Activated CD4-positive, alpha-beta T cell treated with anti-CD3 and anti-CD28 coated beads for 24 hours (primary cell): Measurements from ENCODE around the gene ELK4.

Experiments
- DNase-seq, 2 donors: peaks; one replicate each; pipeline ENCODE4 v3.0.0-alpha.2; 2020; ENCODE audit warnings: low read depth in 2 of 2

The ELK4 gene, protein sequence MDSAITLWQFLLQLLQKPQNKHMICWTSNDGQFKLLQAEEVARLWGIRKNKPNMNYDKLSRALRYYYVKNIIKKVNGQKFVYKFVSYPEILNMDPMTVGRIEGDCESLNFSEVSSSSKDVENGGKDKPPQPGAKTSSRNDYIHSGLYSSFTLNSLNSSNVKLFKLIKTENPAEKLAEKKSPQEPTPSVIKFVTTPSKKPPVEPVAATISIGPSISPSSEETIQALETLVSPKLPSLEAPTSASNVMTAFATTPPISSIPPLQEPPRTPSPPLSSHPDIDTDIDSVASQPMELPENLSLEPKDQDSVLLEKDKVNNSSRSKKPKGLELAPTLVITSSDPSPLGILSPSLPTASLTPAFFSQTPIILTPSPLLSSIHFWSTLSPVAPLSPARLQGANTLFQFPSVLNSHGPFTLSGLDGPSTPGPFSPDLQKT

DNA sequence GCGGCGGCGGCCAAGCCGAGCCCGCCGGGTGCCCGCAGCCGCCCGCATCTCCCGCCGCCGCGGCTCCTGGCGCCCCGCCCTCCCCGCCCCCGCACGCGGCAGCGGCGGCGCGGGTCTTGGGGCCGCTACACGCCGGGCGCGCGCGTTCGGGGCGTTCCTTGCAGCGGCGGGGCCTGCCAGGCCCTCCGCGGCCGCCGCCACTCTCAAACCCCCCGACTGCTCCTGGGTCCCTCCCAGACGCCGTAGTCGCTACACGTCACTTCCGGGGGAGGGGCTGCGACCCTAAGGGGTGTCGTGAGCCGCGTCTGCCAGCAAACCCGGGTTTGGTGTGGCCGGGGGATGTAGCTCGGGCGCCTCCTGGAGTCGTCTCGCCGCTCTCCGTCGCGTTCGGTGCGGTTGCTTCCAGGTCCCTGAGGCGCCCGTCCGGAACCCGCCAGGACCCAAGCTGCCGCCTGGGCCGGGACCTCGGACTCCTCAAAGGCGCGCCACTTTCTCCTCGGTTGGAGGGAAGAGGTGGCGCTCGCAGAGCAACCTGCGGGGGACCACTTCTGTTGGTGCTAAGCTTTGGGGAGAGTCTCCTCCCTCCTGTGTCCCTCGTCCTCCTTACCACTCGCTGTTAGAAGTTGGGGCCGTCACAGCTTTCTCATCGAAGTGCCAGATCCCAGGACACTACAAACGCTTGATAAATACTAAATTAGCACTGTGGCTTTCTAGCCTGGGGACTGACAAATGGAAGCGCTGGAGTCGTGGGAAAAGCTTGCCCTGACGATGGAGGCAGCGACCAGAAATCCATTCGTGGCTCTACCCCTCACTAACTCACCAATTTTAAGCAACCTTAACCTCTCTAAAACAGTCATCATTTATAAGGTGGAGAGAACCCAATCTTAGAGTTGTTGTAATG is at the start of gene ELK4:
Gene ELK4 (minus strand): TSS at position 244 of the 901 bp plus-strand sequence. CDS start 8,129 bp downstream, outside the sequence.
- DNase-seq = peak; percentile 99

GRCh38 chr1:205681364-205681763 is 49.6 kb upstream of the ELK4 start:
- no peak for DNase-seq

DNA sequence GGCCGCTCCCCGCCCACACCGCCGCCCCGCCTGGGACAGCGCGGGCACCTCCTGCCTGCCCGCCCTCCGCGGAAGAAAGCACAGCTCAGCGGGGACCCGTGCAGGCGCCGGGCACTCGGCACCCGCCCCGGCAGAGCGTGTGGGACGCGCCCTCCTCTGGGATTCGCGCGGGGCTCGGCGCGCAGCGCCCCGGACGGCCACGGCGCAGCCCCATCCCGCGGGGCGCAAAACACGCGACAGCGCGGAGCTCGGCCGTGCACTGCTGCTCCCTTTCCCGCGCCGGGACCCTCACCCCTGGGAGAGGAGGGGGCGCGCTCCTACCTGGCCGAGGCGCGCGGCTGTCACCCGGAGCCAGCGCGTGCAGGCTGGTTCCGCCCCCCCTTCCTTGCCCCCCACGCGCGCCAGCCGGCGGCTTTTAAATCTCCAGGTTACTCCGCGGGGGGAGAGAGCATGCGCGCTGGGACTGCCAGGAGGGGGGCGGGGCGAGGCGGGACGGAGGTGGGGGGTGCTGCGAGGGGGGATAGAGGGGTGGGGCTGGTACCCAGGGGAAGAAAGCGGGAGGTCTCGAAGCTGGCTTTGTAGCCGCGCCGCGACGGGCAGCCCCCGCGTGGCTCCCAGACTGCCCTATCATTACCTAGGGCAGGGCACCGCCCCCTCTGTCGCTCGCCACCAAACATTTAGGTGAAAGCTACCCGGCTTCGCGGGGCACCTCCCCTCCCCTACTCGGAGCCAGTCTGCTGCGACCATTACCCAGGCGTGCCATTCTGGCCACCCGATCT is 48.5 kb upstream of the ELK4 start, which contains the start of gene SLC45A3:
Gene SLC45A3 (minus strand): TSS at position 437 of the 779 bp plus-strand sequence. CDS start 15,853 bp downstream, outside the sequence.
- peak; percentile 18 to 20 for DNase-seq

- DNase-seq = no peak
Measured at GRCh38 chr1:205678286-205679111, 46.7 kb upstream of the ELK4 start.

GRCh38 chr1:205677167-205677566 is 45.4 kb upstream of the ELK4 start:
- DNase-seq = no peak

DNA sequence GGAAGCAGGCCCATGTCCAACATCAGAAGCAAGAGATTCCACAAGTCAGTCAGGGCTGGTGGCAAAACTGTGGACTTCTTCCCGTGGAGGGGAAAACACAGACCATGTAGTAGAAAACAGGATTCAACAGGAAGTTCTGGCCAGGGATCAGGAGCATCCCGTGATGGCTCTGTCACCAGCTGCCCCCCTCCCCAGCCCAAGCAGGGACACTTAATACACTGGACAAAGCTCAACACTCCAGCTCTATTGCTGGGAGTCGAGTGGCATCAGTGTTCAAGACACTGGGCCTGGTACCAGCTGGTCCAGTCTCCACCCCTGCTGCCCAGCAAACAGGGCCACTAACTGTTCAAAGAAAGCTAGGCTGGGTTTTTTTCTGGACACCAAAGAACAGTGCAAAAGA is 44.8 kb upstream of the ELK4 start:
- no peak for DNase-seq

GRCh38 chr1:205676002-205676401 is 44.2 kb upstream of the ELK4 start:
- DNase-seq = no peak

- DNase-seq = no peak
Measured at GRCh38 chr1:205675247-205675646, 43.4 kb upstream of the ELK4 start.

GRCh38 chr1:205672970-205673369 is 41.2 kb upstream of the ELK4 start:
- DNase-seq = no peak

DNA sequence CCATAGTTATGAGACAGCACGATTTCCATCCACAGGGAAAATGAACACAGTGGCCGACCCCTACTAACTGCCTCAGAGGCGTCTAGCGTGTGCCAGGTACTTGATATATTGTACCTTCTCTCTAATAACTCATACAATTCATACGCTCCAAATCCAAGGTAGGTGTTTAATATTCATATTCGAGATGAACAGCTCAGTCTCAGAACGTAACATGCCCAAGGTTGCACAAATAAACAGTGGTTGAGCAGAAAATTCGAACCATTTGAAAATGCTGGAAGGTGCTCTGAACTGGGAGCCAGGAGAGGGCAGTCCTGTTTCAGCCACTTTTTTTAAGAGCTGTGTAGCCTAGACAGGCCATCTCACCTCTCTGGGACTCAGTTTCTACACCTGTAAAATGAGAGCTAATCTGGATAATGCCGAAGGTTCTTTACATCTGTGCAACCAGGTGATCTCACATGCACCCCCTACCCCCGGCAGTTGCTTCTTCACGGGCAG is 40.6 kb upstream of the ELK4 start:
- DNase-seq = no peak

DNA sequence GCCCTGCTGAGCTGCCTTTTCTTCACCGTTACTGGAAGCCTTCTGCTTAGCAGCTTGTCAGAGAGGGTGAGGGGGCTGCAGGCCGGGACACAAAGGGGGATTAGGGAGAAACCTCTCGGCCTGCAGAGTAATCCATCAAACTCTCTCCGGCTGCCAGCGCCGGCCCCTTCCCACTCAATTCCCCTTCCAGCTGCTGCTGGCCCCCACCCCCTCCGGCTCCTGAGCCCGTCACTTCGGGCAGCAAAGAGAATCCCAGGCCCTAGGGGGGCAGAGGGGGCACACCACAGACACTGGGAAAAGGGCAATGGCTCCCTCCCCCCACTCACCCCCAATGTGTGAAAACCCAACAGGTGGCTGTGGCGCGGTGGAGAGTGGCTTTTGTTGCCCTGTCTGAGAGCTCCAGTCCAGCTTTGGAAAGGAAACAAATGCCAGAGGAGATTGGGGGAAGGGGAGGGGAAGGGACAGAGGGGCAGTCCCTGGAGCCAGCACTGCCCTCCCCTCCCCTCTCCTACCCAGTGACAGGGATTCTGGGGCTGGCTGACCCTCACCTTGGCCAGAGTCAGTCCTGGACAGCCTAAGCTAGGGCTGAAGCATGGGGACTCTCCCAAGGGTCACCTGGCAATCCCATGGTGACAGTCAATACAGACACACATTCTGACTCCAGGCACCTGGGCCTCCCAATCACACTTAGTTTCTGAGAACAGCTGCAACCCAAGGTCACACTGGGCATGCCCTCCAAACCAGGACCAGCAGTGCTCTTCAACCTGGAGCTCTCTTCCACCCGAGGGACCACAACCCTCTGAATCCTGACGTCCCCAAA is 39.0 kb upstream of the ELK4 start:
- no peak for DNase-seq

- no peak for DNase-seq
Measured at GRCh38 chr1:205670150-205670446, 38.3 kb upstream of the ELK4 start.

DNA sequence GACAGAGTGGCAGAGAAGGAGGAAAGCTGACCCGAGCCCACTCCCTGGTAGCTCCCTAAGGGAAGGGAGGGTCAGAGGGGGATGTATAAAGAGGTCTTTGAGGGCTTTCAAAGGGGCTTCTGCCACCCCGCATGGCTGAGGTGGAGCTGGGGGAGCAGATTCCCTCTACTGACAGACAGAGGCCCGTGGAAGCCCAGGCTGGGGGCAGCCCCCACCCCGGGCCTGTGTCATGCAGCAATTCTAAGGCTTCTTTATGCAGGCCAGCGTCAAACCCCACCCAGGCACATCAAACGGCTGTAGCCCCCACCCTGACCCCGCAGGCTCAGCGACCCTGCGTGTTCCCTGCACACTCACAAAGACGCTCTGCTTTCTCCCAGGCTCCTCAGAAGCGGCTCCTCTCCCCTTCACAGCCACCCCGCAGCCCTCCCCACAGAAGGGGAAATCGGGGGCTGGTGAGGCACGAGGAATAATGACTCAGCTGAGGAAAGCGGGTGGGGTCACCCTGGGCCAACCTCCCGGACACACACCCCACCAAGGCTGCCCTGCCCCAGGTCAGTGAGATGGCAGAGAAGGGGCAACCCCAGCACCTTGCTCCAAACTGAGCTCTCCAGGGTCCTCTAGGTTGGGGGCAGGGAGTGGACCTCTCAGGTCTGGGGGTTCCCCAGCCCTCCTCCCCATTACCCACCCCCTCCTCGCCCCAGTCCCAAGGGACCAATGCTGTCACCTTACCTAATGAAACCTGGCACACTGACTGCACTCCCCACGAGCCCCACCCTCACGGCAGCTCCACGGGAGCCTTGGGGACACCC is 37.7 kb upstream of the ELK4 start:
- no peak for DNase-seq

DNA sequence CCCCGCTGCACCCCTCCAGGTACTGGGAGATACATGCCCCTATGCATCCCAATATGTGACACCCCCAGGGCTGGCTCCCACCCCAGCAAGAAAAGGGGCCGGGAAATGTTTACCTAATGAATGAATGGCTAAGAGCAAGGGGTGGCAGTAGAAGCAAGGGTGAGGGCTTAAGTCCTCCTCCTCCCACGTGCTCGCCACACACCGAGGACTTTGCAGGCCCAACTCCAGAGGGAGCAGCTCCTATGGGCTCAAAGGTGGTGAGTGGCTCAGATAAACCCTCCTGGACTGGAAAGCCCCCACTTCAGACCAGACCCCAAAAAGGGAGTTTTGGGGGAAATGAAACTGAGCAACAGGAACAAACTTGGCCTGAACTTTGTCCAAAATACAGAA is 37.1 kb upstream of the ELK4 start:
- no peak for DNase-seq

DNA sequence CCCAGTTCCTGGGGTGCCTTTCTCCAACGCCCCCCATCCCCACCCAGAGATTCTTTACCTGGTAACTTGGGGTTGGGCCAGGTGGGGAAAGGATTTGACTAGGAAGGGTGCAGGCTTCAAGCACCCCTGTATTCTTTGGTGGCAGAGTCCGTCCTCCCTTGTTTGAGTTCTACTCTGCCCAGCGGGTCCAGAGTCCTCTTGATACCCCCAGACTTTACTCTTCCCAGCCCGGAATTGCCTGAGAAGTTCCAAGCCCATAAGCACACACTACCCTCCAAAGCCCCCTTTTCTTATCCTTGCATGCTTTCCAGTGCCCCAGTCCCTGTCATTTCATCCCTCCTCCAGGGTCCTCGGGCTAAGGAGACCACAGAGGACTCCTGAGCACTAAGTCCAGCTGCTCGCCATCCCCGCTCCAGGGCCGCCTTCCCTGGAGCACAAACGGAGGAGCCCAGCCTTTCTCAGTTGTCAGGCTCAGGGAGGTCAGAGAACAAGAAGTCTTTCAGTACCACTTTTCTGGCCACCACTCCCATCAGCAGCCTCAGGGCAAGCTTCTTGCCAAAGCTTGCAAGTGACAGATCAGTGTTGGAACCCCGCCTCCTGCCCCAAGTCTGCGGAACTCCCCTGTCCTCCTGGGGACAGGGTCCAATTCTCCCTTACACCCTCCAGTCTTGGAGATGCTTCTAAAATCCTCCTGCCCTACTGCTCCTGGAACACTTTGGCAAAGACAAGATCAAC is 36.3 kb upstream of the ELK4 start:
- DNase-seq = no peak

GRCh38 chr1:205666372-205667166 is 34.8 kb upstream of the ELK4 start:
- no peak for DNase-seq

DNA sequence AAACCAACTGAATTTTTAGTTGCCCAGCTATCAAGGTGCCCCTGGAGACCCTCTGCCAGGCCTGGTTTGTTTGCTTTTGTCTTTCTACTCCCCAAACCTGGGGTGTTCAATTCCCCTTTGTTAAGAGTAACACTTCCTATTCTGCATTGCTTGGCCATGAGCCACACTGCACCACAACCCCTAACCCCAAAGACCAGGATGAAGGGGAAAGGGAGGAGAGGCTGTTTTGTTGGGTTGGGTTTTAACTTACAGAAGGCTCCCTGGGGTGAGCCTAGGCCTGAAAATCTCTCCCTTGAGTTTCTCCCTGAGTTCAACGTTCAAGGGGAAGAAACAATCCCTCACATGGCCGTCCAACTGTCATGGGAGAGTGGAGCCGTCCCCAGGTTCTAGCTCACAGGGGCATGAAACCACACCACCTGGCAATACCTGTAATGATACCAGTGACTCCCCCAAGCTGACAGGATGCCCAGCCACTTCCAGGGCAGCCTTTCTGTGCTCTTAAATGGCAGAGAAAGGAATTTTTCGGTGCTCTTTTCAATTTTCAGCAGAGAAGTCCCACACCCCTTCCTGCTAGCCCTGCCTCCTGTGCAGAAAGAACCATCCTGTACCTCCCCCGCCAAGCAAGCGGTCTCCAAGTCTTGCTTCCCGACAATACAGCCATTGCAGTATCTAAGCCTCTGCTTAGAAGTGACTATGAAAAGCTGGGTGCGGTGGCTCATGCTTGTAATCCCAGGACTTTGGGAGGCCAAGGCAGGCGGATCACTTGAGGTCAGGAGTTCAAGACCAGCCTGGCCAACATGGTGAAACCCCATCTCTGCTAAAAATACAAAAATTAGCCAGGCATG is 33.6 kb upstream of the ELK4 start:
- no peak for DNase-seq
